Testis (tissue), 2 donors: ENCODE results near the gene BTG1.

Experiments
- POLR2A ChIP-seq: fragments of 450-650 bp; IDR thresholded peaks from one replicate; pipeline ENCODE4 v1.6.1; 2017; ENCODE audit warnings: antibody characterized with exemption, mild to moderate bottlenecking, moderate library complexity
- TF ChIP-seq, protein P1 (sequence below), 3 experiments: fragments of 450-650 bp in 2 of 3; fragments of 200-600 bp in 1 of 3; sonication (generic) in 1 of 3; IDR thresholded peaks; one replicate each; pipeline ENCODE4 v1.5.1; 2016 to 2019; ENCODE audit warnings: antibody characterized with exemption in 3 of 3, mild to moderate bottlenecking in 2 of 3, moderate library complexity in 1 of 3

DNA sequence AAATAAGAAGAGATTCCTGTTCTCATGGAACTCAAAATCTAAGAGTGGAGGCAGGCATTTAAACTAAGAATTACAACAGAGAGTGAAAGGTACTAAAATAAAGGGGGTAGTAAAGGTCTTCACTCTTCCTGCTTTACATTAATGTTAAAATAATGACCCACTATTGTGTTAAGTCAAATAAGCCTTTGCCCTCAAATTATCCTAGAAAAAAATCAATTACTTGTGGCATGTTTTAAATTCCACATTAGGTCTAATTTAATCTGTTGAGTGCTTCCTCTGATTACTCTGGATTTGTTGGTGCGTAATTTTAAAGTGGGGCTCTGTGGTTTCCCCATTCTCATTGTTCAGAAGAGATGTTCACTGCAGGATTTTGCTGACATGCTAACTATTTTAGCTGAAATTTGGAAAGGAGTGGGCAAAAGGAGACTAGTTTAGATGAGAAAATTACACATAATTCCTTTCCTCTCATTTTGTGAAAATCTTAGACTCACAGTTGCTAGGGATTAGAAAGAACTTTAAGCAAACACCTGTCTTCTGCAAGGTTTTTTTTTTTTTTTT lies 35.5 kb downstream of the BTG1 start:
- TF ChIP-seq POLR2A, result no peak
- TF ChIP-seq, protein P1, sequence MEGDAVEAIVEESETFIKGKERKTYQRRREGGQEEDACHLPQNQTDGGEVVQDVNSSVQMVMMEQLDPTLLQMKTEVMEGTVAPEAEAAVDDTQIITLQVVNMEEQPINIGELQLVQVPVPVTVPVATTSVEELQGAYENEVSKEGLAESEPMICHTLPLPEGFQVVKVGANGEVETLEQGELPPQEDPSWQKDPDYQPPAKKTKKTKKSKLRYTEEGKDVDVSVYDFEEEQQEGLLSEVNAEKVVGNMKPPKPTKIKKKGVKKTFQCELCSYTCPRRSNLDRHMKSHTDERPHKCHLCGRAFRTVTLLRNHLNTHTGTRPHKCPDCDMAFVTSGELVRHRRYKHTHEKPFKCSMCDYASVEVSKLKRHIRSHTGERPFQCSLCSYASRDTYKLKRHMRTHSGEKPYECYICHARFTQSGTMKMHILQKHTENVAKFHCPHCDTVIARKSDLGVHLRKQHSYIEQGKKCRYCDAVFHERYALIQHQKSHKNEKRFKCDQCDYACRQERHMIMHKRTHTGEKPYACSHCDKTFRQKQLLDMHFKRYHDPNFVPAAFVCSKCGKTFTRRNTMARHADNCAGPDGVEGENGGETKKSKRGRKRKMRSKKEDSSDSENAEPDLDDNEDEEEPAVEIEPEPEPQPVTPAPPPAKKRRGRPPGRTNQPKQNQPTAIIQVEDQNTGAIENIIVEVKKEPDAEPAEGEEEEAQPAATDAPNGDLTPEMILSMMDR (IDR thresholded peaks at IDR 0.05), result no peak
